HG03439 (cell line): ENCODE results near the gene TAF4B.
"Not testable (repeated sequence)": the region's sequence is repeated elsewhere in the genome, so short reads cannot be mapped to it uniquely, and the experiment has no call there.

Experiments
- ATAC-seq: cut with Tn5 transposase; IDR thresholded peaks from one replicate; pipeline ENCODE4 v1.9.1; 2021; ENCODE audit warnings: mild to moderate bottlenecking, moderate library complexity; ENCODE audit not compliant: unreplicated experiment

TAF4B gene

GRCh38 chr18:26237363-26237762, 11.1 kb downstream of the TAF4B start:
- not testable (repeated sequence) for ATAC-seq

DNA sequence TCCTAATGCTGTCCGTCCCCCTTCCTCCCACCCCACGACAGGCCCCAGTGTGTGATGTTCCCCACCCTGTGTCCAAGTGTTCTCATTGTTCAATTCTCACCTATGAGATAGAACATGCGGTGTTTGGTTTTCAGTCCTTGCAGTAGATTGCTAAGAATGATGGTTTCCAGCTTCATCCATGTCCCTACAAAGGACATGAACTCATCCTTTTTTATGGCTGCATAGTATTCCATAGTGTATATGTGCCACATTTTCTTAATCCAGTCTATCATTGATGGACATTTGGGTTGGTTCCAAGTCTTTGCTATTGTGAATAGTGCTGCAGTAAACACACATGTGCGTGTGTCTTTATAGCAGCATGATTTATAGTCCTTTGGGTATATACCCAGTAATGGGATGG, 12.5 kb downstream of the TAF4B start:
- not testable (repeated sequence) for ATAC-seq

GRCh38 chr18:26242392-26242791, 16.1 kb downstream of the TAF4B start:
- not testable (repeated sequence) for ATAC-seq

GRCh38 chr18:26245434-26245833, 19.2 kb downstream of the TAF4B start:
- not testable (repeated sequence) for ATAC-seq

GRCh38 chr18:26252411-26252810, 26.2 kb downstream of the TAF4B start:
- ATAC-seq = no peak

- not testable (repeated sequence) for ATAC-seq
Measured at GRCh38 chr18:26254808-26255207, 28.6 kb downstream of the TAF4B start.

GRCh38 chr18:26255695-26256622, 29.7 kb downstream of the TAF4B start:
- no peak for ATAC-seq

DNA sequence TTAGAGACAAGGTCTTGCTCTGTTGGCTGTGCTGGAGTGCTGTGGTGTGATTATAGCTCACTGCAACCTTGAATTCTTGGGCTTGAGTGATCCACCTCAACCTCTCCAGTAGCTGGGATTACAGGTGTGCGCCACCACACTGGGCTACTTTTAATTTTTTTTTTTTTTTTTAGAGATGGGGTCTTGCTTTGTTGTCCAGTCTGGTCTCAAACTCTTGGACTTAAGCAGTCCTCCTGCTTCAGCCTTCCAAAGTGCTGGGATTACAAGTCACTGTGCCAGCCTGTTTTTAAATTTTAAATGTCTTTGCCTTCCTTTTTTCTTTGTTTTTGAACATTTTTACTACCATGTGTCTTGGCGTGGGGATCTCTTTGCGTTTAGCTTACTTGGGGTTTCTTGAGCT, 32.5 kb downstream of the TAF4B start:
- ATAC-seq = no peak

DNA sequence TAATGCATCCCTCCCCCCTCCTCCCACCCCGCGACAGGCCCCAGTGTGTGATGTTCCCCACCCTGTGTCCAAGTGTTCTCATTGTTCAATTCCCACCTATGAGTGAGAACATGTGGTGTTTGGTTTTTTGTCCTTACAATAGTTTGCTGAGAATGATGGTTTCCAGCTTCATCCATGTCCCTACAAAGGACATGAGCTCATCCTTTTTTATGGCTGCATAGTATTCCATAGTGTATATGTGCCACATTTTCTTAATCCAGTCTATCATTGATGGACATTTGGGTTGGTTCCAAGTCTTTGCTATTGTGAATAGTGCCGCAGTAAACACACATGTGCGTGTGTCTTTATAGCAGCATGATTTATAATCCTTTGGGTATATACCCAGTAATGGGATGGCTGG, 33.2 kb downstream of the TAF4B start:
- not testable (repeated sequence) for ATAC-seq

DNA sequence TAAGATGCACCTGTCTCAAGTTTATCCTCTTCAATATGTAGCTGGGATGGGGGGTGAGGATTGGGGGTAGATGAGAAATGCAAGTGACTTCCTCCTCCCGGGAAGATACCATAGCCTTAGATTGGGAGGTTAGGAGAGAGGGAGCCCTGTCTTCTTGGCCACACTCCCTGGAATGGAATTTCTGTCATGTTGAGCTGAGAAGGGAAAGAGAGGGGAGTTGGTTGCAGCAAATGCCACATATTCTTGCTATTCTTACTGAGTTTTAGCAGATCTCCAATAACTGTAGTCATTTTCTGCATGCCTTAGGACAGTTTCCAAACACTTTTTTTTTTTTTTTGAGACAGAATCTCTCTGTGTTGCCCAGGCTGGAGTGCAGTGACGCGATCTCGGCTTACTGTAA, 35.9 kb downstream of the TAF4B start:
- no peak for ATAC-seq

DNA sequence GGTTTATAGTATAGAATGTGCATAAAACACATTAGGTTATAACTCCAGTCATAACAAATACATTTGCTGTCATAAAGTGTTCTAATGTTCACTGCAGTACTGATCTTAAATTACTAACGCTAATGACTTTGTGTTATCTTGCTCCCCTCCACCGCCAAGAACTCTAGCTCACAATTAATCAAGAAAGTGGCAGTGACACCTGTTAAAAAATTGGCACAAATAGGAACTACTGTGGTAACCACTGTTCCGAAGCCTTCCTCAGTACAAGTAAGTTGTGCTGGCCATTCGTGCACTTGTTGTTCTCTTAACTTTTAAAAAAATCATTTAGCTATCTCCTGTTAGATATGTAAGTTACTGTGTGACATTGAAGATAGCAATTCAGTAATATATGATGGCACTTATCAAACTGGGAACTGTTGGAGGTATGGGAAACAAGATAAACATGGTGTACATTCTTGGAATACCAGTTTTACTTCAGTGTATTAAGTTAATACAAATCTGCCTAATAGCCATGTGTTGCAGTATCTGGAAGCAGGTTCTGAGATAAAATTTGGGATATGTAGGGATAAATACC, 41.2 kb downstream of the TAF4B start:
- no peak for ATAC-seq

DNA sequence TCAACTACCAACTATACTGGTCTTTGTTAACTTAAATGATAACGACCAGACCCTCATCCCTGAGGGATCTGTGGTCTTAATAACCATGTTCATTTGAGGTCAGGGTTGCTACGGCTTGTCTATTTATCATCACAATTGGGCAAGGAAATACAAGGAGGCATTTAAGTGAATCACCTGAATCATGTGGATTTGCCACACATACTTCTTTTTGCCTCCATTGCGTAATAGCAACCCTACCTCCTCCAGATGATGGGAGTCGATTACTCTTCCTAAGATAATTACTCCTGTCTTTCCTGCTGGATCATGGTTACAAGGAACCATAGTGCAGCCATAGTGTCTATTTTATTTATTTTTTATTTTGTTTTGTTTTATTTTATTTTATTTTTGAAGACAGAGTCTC, 42.2 kb downstream of the TAF4B start:
- ATAC-seq = no peak

DNA sequence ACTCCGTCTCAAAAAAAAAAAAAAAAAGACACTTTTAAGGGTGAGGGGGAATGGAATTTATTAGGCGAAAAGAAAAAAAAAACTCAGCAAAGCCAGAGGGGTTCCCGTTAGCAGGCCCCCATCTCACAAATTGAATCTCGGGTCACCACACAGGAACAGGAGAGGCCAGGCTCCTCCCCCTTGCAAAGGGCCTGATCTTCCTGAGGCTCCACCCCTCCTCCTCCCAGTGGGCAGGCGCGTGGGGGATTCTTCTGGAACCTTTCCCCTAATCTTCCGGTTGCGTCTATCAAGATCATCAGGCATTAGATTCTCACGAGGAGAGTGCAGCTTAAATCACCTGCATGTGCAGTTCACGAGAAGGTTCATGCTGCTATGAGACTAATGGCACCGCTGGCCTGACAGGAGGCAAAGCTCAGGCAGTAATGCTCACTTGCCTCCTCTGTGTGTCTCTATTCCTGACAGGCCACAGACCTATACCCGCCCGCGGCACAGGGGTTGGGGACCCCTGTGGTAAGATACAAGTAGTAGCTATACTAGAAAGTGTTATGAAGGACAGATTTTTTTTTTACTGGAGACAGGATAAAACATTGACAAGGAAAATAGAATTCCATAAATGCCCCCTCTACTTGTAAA, 45.8 kb downstream of the TAF4B start:
- no peak for ATAC-seq

GRCh38 chr18:26277374-26277773, 51.1 kb downstream of the TAF4B start:
- no peak for ATAC-seq

- no peak for ATAC-seq
Measured at GRCh38 chr18:26279428-26279827, 53.2 kb downstream of the TAF4B start.

DNA sequence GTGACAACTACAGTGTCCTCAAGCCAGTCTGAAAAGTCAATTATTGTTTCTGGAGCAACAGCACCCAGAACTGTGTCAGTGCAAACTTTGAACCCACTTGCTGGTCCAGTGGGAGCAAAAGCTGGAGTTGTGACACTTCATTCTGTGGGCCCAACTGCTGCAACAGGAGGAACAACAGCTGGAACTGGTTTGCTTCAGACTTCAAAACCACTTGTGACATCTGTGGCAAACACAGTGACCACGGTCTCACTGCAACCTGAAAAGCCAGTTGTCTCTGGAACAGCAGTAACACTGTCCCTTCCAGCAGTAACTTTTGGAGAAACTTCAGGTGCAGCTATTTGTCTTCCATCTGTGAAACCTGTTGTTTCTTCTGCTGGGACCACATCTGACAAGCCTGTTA, 59.8 kb downstream of the TAF4B start:
- ATAC-seq = no peak

DNA sequence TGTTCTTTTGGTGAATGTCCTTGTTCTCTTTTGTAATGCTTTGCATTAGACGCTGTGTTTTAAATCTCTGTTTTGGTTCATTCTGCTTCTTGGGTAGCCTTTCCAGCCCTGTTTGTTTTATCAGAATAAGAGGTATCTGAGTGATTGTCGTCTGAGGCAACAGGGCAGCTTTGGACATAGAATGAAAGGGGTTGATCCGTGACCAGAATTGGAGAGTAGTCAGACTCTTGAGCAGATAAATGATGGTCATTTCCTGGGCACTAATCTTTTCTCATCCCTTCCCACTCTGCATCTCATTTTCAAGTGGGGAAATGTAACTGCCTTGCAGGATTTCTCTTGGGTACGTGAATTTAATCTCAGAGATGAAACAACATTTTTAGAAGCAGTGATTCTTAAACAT, 61.4 kb downstream of the TAF4B start:
- no peak for ATAC-seq

DNA sequence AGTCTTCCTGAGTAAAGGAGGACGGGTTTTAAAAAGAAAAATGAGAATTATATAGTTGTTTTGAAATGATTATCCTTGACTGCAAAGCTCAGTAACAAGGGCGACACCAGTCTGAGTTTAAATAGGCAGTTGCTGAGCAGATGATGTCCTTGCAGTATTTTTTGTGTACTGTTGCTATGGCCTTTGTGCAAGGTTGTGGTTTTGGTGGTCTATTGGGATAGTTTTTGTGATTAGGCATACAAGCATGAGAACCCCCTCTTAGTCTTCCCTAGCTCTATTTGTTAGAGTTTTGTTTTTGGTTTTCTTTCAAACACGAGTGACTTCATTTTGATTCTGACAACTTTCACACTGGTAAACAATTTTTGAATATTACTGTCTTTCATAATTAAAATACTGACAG, 64.1 kb downstream of the TAF4B start:
- no peak for ATAC-seq

GRCh38 chr18:26293982-26294381, 67.7 kb downstream of the TAF4B start:
- ATAC-seq = no peak

- no peak for ATAC-seq
Measured at GRCh38 chr18:26298107-26298506, 71.9 kb downstream of the TAF4B start.

DNA sequence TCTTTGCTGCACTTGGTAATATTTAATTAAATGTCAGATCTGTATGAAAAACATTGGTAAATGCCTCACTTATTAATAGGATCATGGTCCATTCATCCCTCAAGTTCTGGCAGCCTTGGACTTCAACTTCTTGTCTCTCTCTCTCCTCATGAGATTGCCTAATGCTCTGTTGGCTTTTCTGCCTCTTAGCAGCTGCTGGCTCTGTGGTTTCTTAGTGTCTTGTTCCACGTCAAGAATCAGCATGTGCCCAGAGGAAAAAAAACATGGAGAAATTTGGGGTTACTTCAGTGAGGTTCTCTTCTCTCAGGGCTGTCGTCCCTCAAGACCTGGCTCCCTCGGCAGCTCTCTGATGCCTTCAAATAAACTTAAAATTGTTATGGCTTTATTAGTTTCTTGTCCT, 75.4 kb downstream of the TAF4B start:
- ATAC-seq = no peak

- not testable (repeated sequence) for ATAC-seq
Measured at GRCh38 chr18:26303222-26303621, 77.0 kb downstream of the TAF4B start.
